Caco-2 (cell line): ENCODE results near the gene RFPL3. TPM values are rescaled to one million over a fixed set of nuclear protein-coding genes. Genes with fewer than 3 reads are reported as not detected.
A peak's percentile ranks its signal among the peaks of the same experiment; 100 is the strongest.

Source experiments
- BruUV-seq: library from RNA; stranded (reverse); fragments of 400-500 nt; replicated peaks from 2 replicates; lab custom pipeline; 2021; lab: Mats Ljungman, UMichigan
- CTCF ChIA-PET: fragments of 300-600 bp; sonication (Branson Sonifier 250); formaldehyde crosslinking; loops from one replicate; lab custom pipeline; 2022; ENCODE audit warnings: antibody characterized with exemption; lab: Charles Lee
- POLR2A ChIA-PET: fragments of 300-600 bp; sonication (Branson Sonifier 250); formaldehyde crosslinking; loops from one replicate; lab custom pipeline; 2022; ENCODE audit warnings: antibody characterized with exemption; lab: Charles Lee
- DNase-seq, 2 experiments: peaks; one replicate each; pipeline versions ENCODE4 v3.0.0 to v3.0.0-alpha.2; 2020 to 2022
- H3K27me3 ChIP-seq: replicated peaks from 2 replicates; pipeline ENCODE4 v1.6.0; 2011; ENCODE audit warnings: low read length; ENCODE audit not compliant: control insufficient read depth, insufficient read depth
- H3K36me3 ChIP-seq: 2 replicates; pipeline ENCODE4 v1.5.1; 2011; ENCODE audit warnings: low read length; ENCODE audit not compliant: control insufficient read depth, insufficient read depth
- H3K4me1 ChIP-seq: fragments of 250-450 bp; sonication (Bioruptor Pico); 2 replicates; pipeline ENCODE4 v1.5.1; 2020; ENCODE audit warnings: mild to moderate bottlenecking
- H3K4me3 ChIP-seq: 2 replicates; pipeline ENCODE4 v1.5.1; 2011; ENCODE audit warnings: low read depth, mild to moderate bottlenecking, control low read depth, low read length
- H3K9me3 ChIP-seq: fragments of 250-450 bp; sonication (Bioruptor Pico); 2 replicates; pipeline ENCODE4 v1.5.1; 2020; ENCODE audit warnings: mild to moderate bottlenecking, moderate library complexity
- H3K27ac Mint-ChIP-seq: one replicate; pipeline ENCODE4 v1.8.0; 2022; ENCODE audit warnings: mixed read lengths; ENCODE audit not compliant: unreplicated experiment
- H3K27me3 Mint-ChIP-seq: one replicate; pipeline ENCODE4 v1.8.0; 2022; ENCODE audit warnings: mixed read lengths; ENCODE audit not compliant: insufficient read depth, unreplicated experiment
- H3K36me3 Mint-ChIP-seq: one replicate; pipeline ENCODE4 v1.8.0; 2022; ENCODE audit warnings: mild to moderate bottlenecking, mixed read lengths; ENCODE audit not compliant: insufficient read depth, unreplicated experiment
- H3K4me1 Mint-ChIP-seq: one replicate; pipeline ENCODE4 v1.8.0; 2022; ENCODE audit warnings: low read depth, mixed read lengths; ENCODE audit not compliant: unreplicated experiment
- H3K4me3 Mint-ChIP-seq: one replicate; pipeline ENCODE4 v1.8.0; 2022; ENCODE audit warnings: mild to moderate bottlenecking, moderate library complexity, mixed read lengths; ENCODE audit not compliant: unreplicated experiment
- H3K9me3 Mint-ChIP-seq: one replicate; pipeline ENCODE4 v1.8.0; 2022; ENCODE audit warnings: mixed read lengths; ENCODE audit not compliant: unreplicated experiment
- CTCF ChIP-seq, 2 experiments: fragments of 200-600 bp in 1 of 2; IDR thresholded peaks; 1 replicate in 1 of 2; 2 replicates in 1 of 2; pipeline versions ENCODE4 v1.5.1 to v1.8.0; 2011 to 2022; ENCODE audit warnings: antibody characterized with exemption in 1 of 2, control low read depth in 1 of 2, inconsistent platforms in 1 of 2, low read depth in 1 of 2, low read length in 1 of 2, mild to moderate bottlenecking in 1 of 2, moderate library complexity in 1 of 2; ENCODE audit not compliant: insufficient read depth in 1 of 2, severe bottlenecking in 1 of 2, unreplicated experiment in 1 of 2
- intact Hi-C: fragments of 100-400 bp; cut with micrococcal nuclease; formaldehyde crosslinking; loops from one replicate; pipeline ENCODE4 v1.10.0; 2022; ENCODE audit not compliant: unreplicated experiment
- total RNA-seq: library from RNA; stranded (reverse); gene quantifications from 2 replicates; pipeline ENCODE4 v1.2.3, GENCODE V29; 2022

The RFPL3 gene
- total RNA-seq, 1 experiment from 2014 or later: not detected

- H3K4me3 ChIP-seq: no peak overlapping the region
- peaks cover 1% of the 10 kb centered on the region; the same call in 1 of the 2 replicates for H3K36me3 ChIP-seq
- CTCF ChIA-PET: no interaction called here
- peaks cover 4% of the 10 kb centered on the region; the same call in 1 of the 2 replicates for H3K4me1 ChIP-seq
- Mint-ChIP-seq H3K9me3 (no peaks in the 10 kb centered on the region), H3K4me1 (peaks cover 6% of the 10 kb centered on the region), H3K27ac (no peak overlapping the region), H3K27me3 (no peaks in the 10 kb centered on the region), H3K4me3 (no peak overlapping the region), H3K36me3 (peaks cover 63% of the 10 kb centered on the region)
- intact Hi-C loops: no loop called here
- no TSS peak for BruUV-seq
- no peaks in the 10 kb centered on the region for H3K27me3 ChIP-seq
- TF ChIP-seq CTCF (IDR thresholded peaks at IDR 0.05; ENCODE audit: insufficient read depth in 1 of 2, low read depth in 1 of 2, low read length in 1 of 2, severe bottlenecking in 1 of 2, unreplicated experiment in 1 of 2): no peak
- POLR2A ChIA-PET: no interaction called here
- DNase-seq: no peak
- no peaks in the 10 kb centered on the region for H3K9me3 ChIP-seq
Measured at GRCh38 chr22:32407312-32407711, 49.6 kb downstream of the RFPL3 start.

GRCh38 chr22:32407936-32408335 is 50.3 kb downstream of the RFPL3 start:
- Histone ChIP-seq H3K4me3 (no peak overlapping the region), H3K4me1 (peaks cover 4% of the 10 kb centered on the region; the same call in 1 of the 2 replicates), H3K36me3 (peaks cover 1% of the 10 kb centered on the region; the same call in 1 of the 2 replicates), H3K9me3 (no peaks in the 10 kb centered on the region), H3K27me3 (no peaks in the 10 kb centered on the region)
- H3K36me3 Mint-ChIP-seq: peaks cover 59% of the 10 kb centered on the region
- H3K27me3 Mint-ChIP-seq: no peaks in the 10 kb centered on the region
- no peaks in the 10 kb centered on the region for H3K9me3 Mint-ChIP-seq
- CTCF ChIA-PET: no interaction called here
- DNase-seq: no peak
- H3K4me3 Mint-ChIP-seq: no peak overlapping the region
- POLR2A ChIA-PET: no interaction called here
- H3K27ac Mint-ChIP-seq: no peak overlapping the region
- TF ChIP-seq CTCF (IDR thresholded peaks at IDR 0.05; ENCODE audit: insufficient read depth in 1 of 2, low read depth in 1 of 2, low read length in 1 of 2, severe bottlenecking in 1 of 2, unreplicated experiment in 1 of 2): no peak
- BruUV-seq: no TSS peak
- intact Hi-C loops: no loop called here
- peaks cover 6% of the 10 kb centered on the region for H3K4me1 Mint-ChIP-seq

GRCh38 chr22:32409977-32410376 is 52.3 kb downstream of the RFPL3 start:
- H3K27me3 Mint-ChIP-seq: no peaks in the 10 kb centered on the region
- Histone ChIP-seq H3K36me3 (peaks cover 1% of the 10 kb centered on the region; the same call in 1 of the 2 replicates), H3K9me3 (no peaks in the 10 kb centered on the region), H3K27me3 (no peaks in the 10 kb centered on the region), H3K4me1 (peaks cover 4% of the 10 kb centered on the region; the same call in 1 of the 2 replicates), H3K4me3 (no peak overlapping the region)
- BruUV-seq: no TSS peak
- H3K4me1 Mint-ChIP-seq: peaks cover 6% of the 10 kb centered on the region
- peak overlapping the region; percentile 2 for H3K27ac Mint-ChIP-seq
- peak overlapping the region; percentile 42 for H3K4me3 Mint-ChIP-seq
- no peak for DNase-seq
- no peak for TF ChIP-seq CTCF (IDR thresholded peaks at IDR 0.05; ENCODE audit: insufficient read depth in 1 of 2, low read depth in 1 of 2, low read length in 1 of 2, severe bottlenecking in 1 of 2, unreplicated experiment in 1 of 2)
- ChIA-PET CTCF (no interaction called here), POLR2A (interaction anchor here (0.7 kb wide), 1 partner anchor 114 kb away, joined by 3 read pairs; no protein-coding TSS in a partner anchor)
- peaks cover 62% of the 10 kb centered on the region for H3K36me3 Mint-ChIP-seq
- intact Hi-C loops: no loop called here
- H3K9me3 Mint-ChIP-seq: no peaks in the 10 kb centered on the region
